K562 (cell line): ENCODE measurements around the gene MCFD2. TPM values are rescaled to one million over a fixed set of nuclear protein-coding genes. Genes with fewer than 3 reads are reported as not detected.

Source experiments
- CC2D1A ChIP-seq: fragments of 450-650 bp; IDR thresholded peaks from 2 replicates; pipeline ENCODE4 v1.6.1; 2017; ENCODE audit warnings: mild to moderate bottlenecking
- CEBPG ChIP-seq, 3 experiments: fragments of 200-800 bp in 1 of 3; sonication (Bioruptor generic) in 1 of 3; sonication (generic) in 1 of 3; formaldehyde crosslinking in 1 of 3; IDR thresholded peaks in 2 of 3; conservative IDR thresholded peaks in 1 of 3; 2 replicates each; pipeline versions ENCODE4 v1.6.1 to v1.8.0; 2016 to 2022; ENCODE audit warnings: missing compliant biosample characterization in 2 of 3, missing genetic modification characterization in 2 of 3, mild to moderate bottlenecking in 1 of 3, missing genetic modification reagents in 1 of 3
- ELF1 ChIP-seq: fragments of 200-800 bp; sonication (Bioruptor generic); IDR thresholded peaks from 2 replicates; pipeline ENCODE4 v1.6.1; 2016; ENCODE audit warnings: missing genetic modification characterization, missing compliant biosample characterization
- FOXA1 ChIP-seq: fragments of 450-650 bp; IDR thresholded peaks from 2 replicates; pipeline ENCODE4 v1.6.1; 2016; ENCODE audit warnings: mild to moderate bottlenecking, borderline replicate concordance
- FOXM1 ChIP-seq, 2 experiments: fragments of 450-650 bp in 1 of 2; sonication (generic) in 1 of 2; formaldehyde crosslinking in 1 of 2; IDR thresholded peaks; 2 replicates each; pipeline versions ENCODE4 v1.6.1 to v1.9.0; 2017 to 2022; ENCODE audit warnings: low read depth in 2 of 2, mild to moderate bottlenecking in 2 of 2, missing genetic modification reagents in 1 of 2, moderate library complexity in 1 of 2
- HCFC1 ChIP-seq: IDR thresholded peaks from 2 replicates; pipeline ENCODE4 v1.6.1; 2012; ENCODE audit warnings: low read depth, low read length, improper control_type of control experiment
- HNRNPLL ChIP-seq: fragments of 200-400 bp; formaldehyde crosslinking; IDR thresholded peaks from 2 replicates; pipeline ENCODE4 v1.6.1; 2017; ENCODE audit warnings: low read length, low read depth, mild to moderate bottlenecking; ENCODE audit not compliant: poor library complexity, severe bottlenecking
- KDM5B ChIP-seq: fragments of 200-600 bp; sonication (generic); IDR thresholded peaks from 2 replicates; pipeline ENCODE4 v1.6.1; 2012; ENCODE audit warnings: low read depth, mild to moderate bottlenecking, moderate library complexity, low read length, control low read depth, inconsistent platforms; ENCODE audit not compliant: insufficient replicate concordance
- NCOA6 ChIP-seq: fragments of 450-650 bp; IDR thresholded peaks from 2 replicates; pipeline ENCODE4 v1.6.1; 2017; ENCODE audit warnings: mild to moderate bottlenecking
- NR3C1 ChIP-seq: sonication (generic); formaldehyde crosslinking; IDR thresholded peaks from 2 replicates; pipeline ENCODE4 v1.8.1; 2022; ENCODE audit warnings: missing genetic modification reagents
- PPARD ChIP-seq: fragments of 250-450 bp; sonication (Bioruptor Pico); IDR thresholded peaks from 2 replicates; pipeline ENCODE4 v1.8.0; 2022; ENCODE audit warnings: inconsistent platforms, mild to moderate bottlenecking, moderate library complexity
- SMAD1 ChIP-seq: fragments of 150-350 bp; IDR thresholded peaks from 2 replicates; pipeline ENCODE4 v1.6.1; 2014; ENCODE audit warnings: low read length, low read depth; ENCODE audit not compliant: partially characterized antibody
- SMARCC2 ChIP-seq: fragments of 450-650 bp; IDR thresholded peaks from 2 replicates; pipeline ENCODE4 v1.6.1; 2017; ENCODE audit warnings: antibody characterized with exemption, moderate library complexity, mild to moderate bottlenecking, low read depth
- ZNF766 ChIP-seq: fragments of 200-800 bp; sonication (Bioruptor generic); conservative IDR thresholded peaks from 2 replicates; pipeline ENCODE4 v1.6.1; 2016; ENCODE audit warnings: missing genetic modification characterization, missing compliant biosample characterization
- ZZZ3 ChIP-seq: fragments of 450-650 bp; IDR thresholded peaks from 2 replicates; pipeline ENCODE4 v1.6.1; 2016; ENCODE audit warnings: antibody characterized with exemption, mild to moderate bottlenecking, moderate library complexity
- polyA plus RNA-seq, 8 experiments: library from polyadenylated mRNA; depleted of rRNA in 4 of 8; stranded (reverse) in 5 of 8; unstranded in 3 of 8; fragments of >200 nt; fragmentation: Nextera tagmentation in 2 of 8; fragmentation: Illumina TruSeq in 1 of 8; extraction: Ambion mirVana in 2 of 8; extraction: Trizol in 1 of 8; gene quantifications; 2 replicates each; pipeline versions ENCODE4 v1.2.1 to v1.2.3, GENCODE V29; 2011 to 2014; ENCODE audit warnings: inconsistent platforms in 1 of 8, missing spikeins in 1 of 8
- total RNA-seq, 7 experiments: library from RNA; depleted of rRNA in 6 of 7; stranded (reverse); fragments of >200 nt in 6 of 7; fragmentation: Illumina TruSeq in 2 of 7; extraction: Trizol in 2 of 7; gene quantifications; 2 replicates each; pipeline versions ENCODE4 v1.2.1 to v1.2.3, GENCODE V29; 2011 to 2021; ENCODE audit warnings: low replicate concordance in 1 of 7
- TF ChIP-seq, protein P1 (sequence below), 2 experiments: IDR thresholded peaks; 2 replicates each; pipeline ENCODE4 v1.6.1; 2012; ENCODE audit warnings: improper control_type of control experiment in 2 of 2, low read depth in 2 of 2, low read length in 2 of 2, borderline replicate concordance in 1 of 2
- TF ChIP-seq, protein P2 (sequence below): fragments of 250-450 bp; sonication (Bioruptor Pico); IDR thresholded peaks from 2 replicates; pipeline ENCODE4 v1.5.0; 2020; ENCODE audit warnings: mild to moderate bottlenecking
- TF ChIP-seq, protein P3 (sequence below): fragments of 450-650 bp; formaldehyde crosslinking; conservative IDR thresholded peaks from 2 replicates; pipeline ENCODE4 v1.4.0; 2022; ENCODE audit warnings: mild to moderate bottlenecking, missing genetic modification characterization
- TF ChIP-seq, protein P4 (sequence below): fragments of 450-650 bp; formaldehyde crosslinking; IDR thresholded peaks from 2 replicates; pipeline ENCODE4 v1.4.0; 2022; ENCODE audit warnings: missing genetic modification characterization

MCFD2 gene
- total and polyA plus RNA-seq, 9 of the 15 experiments (the other 6 are each of a cell fraction or from before 2014, with no cell fraction given) = 78.6 to 237 (median 123) TPM

DNA sequence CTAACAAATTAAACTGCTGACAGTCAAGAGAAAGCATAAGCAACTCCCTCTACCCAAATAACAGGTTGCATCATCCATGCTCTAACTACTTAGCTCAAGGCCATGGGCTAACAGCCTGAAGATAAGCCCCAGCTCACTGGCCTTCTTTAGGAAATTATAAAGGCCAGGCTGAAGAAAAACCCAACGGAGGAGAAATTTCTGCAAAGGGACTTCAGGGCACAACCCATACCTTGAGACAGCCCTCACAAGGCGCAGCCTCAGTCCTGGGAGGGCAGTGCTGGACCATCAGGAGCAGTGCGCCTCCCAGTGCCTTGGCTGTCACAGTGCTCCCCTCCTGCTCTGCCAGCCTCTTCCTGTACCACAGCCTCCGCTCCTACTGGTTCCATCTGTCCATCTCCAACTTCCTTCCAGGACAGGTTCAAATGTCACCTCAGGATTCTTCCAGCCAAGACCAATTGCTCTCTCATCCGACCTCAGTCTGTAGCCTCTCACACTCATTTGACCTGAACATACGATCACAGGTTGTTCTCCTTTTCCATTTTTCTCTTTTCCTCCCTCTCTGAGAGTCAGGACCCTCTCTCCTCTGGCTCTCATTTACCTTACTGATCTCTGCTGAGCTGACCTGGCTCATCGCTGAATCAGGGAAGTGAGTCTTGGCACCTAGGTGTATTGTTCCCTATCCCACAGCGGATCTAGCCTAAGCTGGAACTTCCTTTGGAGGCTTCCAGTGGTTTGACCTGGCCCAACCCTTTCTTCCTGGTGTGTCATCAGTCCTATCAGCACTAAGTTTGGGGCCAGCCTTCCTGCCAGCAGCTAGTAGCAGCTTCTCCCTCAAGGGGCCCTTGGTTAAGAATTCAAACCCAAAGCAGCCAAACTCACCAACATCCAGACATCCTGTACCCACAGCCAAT lies 1.9 kb downstream of the MCFD2 start (continued):
- peak; percentile 91 for TF ChIP-seq CEBPG (CRISPR knock-in tag; IDR thresholded peaks at IDR 0.05)
- TF ChIP-seq CEBPG (tag; conservative IDR thresholded peaks at IDR 0.05 in 1 of 2, IDR thresholded peaks at IDR 0.05 in 1 of 2) = peak; percentile 93 to 95
- TF ChIP-seq, protein P1, sequence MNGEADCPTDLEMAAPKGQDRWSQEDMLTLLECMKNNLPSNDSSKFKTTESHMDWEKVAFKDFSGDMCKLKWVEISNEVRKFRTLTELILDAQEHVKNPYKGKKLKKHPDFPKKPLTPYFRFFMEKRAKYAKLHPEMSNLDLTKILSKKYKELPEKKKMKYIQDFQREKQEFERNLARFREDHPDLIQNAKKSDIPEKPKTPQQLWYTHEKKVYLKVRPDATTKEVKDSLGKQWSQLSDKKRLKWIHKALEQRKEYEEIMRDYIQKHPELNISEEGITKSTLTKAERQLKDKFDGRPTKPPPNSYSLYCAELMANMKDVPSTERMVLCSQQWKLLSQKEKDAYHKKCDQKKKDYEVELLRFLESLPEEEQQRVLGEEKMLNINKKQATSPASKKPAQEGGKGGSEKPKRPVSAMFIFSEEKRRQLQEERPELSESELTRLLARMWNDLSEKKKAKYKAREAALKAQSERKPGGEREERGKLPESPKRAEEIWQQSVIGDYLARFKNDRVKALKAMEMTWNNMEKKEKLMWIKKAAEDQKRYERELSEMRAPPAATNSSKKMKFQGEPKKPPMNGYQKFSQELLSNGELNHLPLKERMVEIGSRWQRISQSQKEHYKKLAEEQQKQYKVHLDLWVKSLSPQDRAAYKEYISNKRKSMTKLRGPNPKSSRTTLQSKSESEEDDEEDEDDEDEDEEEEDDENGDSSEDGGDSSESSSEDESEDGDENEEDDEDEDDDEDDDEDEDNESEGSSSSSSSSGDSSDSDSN (IDR thresholded peaks at IDR 0.05; ENCODE audit: borderline replicate concordance in 1 of 2, low read depth in 2 of 2, low read length in 2 of 2) = 0 out of 4 replicates have a peak, but pooled peaks of 1 of the 2 experiments have one; percentile 36
- no peak for TF ChIP-seq FOXA1
- TF ChIP-seq ZZZ3 = no peak
- TF ChIP-seq NR3C1 (CRISPR knock-in tag) = no peak
- TF ChIP-seq ZNF766 = no peak
- no peak for TF ChIP-seq HNRNPLL
- TF ChIP-seq, protein P2, sequence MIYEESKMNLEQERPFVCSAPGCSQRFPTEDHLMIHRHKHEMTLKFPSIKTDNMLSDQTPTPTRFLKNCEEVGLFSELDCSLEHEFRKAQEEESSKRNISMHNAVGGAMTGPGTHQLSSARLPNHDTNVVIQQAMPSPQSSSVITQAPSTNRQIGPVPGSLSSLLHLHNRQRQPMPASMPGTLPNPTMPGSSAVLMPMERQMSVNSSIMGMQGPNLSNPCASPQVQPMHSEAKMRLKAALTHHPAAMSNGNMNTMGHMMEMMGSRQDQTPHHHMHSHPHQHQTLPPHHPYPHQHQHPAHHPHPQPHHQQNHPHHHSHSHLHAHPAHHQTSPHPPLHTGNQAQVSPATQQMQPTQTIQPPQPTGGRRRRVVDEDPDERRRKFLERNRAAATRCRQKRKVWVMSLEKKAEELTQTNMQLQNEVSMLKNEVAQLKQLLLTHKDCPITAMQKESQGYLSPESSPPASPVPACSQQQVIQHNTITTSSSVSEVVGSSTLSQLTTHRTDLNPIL (CRISPR knock-in tag) = no peak; the same call in 1 of the 2 replicates
- TF ChIP-seq, protein P3, sequence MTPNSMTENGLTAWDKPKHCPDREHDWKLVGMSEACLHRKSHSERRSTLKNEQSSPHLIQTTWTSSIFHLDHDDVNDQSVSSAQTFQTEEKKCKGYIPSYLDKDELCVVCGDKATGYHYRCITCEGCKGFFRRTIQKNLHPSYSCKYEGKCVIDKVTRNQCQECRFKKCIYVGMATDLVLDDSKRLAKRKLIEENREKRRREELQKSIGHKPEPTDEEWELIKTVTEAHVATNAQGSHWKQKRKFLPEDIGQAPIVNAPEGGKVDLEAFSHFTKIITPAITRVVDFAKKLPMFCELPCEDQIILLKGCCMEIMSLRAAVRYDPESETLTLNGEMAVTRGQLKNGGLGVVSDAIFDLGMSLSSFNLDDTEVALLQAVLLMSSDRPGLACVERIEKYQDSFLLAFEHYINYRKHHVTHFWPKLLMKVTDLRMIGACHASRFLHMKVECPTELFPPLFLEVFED (CRISPR knock-in tag) = no peak
- TF ChIP-seq SMARCC2 = no peak
- 0 out of 2 replicates have a peak, but pooled peaks have one; percentile 14 for TF ChIP-seq FOXM1 (IDR thresholded peaks at IDR 0.05; ENCODE audit: low read depth)
- no peak for TF ChIP-seq FOXM1 (CRISPR knock-in tag; IDR thresholded peaks at IDR 0.05; ENCODE audit: low read depth)
- peak; percentile 49 for TF ChIP-seq ELF1 (tag)
- no peak for TF ChIP-seq NCOA6
- 0 out of 2 replicates have a peak, but pooled peaks have one; percentile 8 for TF ChIP-seq CC2D1A
- peak; percentile 57 for TF ChIP-seq KDM5B
- TF ChIP-seq PPARD (CRISPR knock-in tag) = no peak
- no peak for TF ChIP-seq HCFC1
- TF ChIP-seq, protein P4, sequence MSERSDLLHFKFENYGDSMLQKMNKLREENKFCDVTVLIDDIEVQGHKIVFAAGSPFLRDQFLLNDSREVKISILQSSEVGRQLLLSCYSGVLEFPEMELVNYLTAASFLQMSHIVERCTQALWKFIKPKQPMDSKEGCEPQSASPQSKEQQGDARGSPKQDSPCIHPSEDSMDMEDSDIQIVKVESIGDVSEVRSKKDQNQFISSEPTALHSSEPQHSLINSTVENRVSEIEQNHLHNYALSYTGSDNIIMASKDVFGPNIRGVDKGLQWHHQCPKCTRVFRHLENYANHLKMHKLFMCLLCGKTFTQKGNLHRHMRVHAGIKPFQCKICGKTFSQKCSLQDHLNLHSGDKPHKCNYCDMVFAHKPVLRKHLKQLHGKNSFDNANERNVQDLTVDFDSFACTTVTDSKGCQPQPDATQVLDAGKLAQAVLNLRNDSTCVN (CRISPR knock-in tag) = no peak
- TF ChIP-seq SMAD1 = no peak
